ENCODE data around the gene PEPD. TPM values are rescaled to one million over a fixed set of nuclear protein-coding genes. Genes with fewer than 3 reads are reported as not detected.

Gene PEPD
- total RNA-seq, 2 donors from 2014 or later: 52.2 to 67.9 TPM

DNA sequence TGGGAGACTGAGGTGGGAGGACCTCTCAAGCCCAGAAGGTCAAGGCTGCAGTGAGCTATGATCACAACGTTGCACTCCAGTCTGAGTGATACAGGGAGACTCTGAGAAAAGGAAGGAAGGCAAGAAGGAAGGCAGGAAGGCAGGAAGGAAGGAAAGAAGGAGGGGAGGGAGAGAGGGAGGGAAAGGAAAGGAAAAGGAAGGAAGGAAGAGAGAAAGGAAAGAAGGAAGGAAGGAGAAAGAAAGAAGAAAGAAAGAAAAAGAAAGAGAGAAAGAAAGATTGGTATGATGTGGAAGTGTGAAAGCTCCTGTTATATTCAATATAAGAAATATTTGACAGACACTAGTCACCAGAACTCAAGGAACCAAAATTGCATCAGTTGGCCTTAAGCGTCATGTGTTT, 180.6 kb downstream of the PEPD start:
- Histone ChIP-seq H3K9ac (ENCODE audit: extremely low read depth, low read length, poor library complexity, severe bottlenecking) (no peak overlapping the region), H3K36me3 (ENCODE audit: control insufficient read depth, insufficient read depth, low read length) (no peaks in the 10 kb centered on the region), H3K4me1 (ENCODE audit: control insufficient read depth, insufficient read depth, low read length) (no peaks in the 10 kb centered on the region), H3K27me3 (ENCODE audit: control insufficient read depth, insufficient read depth, low read length, poor library complexity, severe bottlenecking) (peaks cover 27% of the 10 kb centered on the region), H3K9me3 (ENCODE audit: control insufficient read depth, low read length) (no peaks in the 10 kb centered on the region), H3K27ac (ENCODE audit: low read depth, low read length) (no peak overlapping the region), H3K4me3 (ENCODE audit: low read length) (no peak overlapping the region)
- 58 to 70% methylated on average over 2 of the region's 2 CpGs for WGBS, 2 experiments (ENCODE audit: insufficient coverage in 1 of 2, insufficient read length in 1 of 2)
- no peak for DNase-seq
- H3K36me3 Mint-ChIP-seq (ENCODE audit: low read depth): no peaks in the 10 kb centered on the region
- no peaks in the 10 kb centered on the region for H3K9me3 Mint-ChIP-seq
- H3K4me3 Mint-ChIP-seq: no peak overlapping the region
- TF ChIP-seq, protein P1, sequence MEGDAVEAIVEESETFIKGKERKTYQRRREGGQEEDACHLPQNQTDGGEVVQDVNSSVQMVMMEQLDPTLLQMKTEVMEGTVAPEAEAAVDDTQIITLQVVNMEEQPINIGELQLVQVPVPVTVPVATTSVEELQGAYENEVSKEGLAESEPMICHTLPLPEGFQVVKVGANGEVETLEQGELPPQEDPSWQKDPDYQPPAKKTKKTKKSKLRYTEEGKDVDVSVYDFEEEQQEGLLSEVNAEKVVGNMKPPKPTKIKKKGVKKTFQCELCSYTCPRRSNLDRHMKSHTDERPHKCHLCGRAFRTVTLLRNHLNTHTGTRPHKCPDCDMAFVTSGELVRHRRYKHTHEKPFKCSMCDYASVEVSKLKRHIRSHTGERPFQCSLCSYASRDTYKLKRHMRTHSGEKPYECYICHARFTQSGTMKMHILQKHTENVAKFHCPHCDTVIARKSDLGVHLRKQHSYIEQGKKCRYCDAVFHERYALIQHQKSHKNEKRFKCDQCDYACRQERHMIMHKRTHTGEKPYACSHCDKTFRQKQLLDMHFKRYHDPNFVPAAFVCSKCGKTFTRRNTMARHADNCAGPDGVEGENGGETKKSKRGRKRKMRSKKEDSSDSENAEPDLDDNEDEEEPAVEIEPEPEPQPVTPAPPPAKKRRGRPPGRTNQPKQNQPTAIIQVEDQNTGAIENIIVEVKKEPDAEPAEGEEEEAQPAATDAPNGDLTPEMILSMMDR (conservative IDR thresholded peaks at IDR 0.05): no peak
- H3K4me1 Mint-ChIP-seq: no peaks in the 10 kb centered on the region
- peaks cover 21% of the 10 kb centered on the region for H3K27me3 Mint-ChIP-seq (ENCODE audit: insufficient read depth)
- no peak overlapping the region for H3K27ac Mint-ChIP-seq

DNA sequence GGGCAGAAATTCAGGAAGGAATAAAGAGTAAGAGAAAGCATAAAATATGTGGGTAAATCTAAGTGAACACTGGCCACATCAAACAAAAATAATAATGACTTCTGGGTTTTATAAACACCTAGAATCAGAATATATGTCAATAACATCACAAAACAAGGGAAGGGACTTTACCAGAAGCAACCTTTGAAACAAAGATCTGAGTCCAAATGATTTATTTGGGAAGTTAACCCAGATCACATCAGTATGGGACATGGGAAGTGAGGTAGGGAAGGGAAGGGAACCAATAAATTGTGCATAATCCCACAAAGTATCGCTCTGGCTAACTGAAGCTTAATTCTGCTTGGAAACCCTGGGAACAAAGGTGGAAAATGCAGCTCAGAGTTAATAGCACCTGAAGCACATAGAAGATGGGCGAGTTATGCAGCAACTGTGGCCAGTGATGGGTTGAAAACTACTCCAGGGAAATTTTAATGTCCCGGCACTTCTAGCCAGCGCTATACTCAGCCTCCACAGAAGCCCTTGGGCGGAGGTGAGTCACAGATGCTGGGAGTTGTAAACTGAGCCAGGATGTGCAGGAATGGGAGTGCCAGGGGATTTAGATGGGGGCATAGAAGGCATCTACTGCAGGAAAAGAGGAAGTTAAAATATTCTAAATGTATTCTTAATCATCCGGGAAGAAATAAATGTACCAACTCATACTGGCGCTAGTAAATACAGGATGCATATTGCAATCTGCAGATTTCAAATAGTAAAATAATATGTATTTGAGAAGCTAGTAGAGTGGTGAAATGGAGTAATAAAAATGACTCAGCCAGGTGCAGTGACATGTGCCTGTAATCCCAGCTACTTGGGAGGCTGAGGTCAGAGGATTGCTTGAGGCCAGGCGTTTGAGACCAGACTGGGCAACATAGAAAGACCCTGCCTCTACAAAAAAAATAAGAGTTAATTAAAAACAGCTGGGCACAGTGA, 182.3 kb downstream of the PEPD start:
- no peak overlapping the region for H3K9ac ChIP-seq (ENCODE audit: extremely low read depth, low read length, poor library complexity, severe bottlenecking)
- H3K4me3 ChIP-seq (ENCODE audit: low read length): no peak overlapping the region
- H3K4me1 ChIP-seq (ENCODE audit: control insufficient read depth, insufficient read depth, low read length): no peaks in the 10 kb centered on the region
- H3K36me3 Mint-ChIP-seq (ENCODE audit: low read depth): no peaks in the 10 kb centered on the region
- H3K27me3 Mint-ChIP-seq (ENCODE audit: insufficient read depth): peaks cover 20% of the 10 kb centered on the region
- TF ChIP-seq, protein P1 (conservative IDR thresholded peaks at IDR 0.05): no peak
- no peak overlapping the region for H3K27ac Mint-ChIP-seq
- H3K9me3 ChIP-seq (ENCODE audit: control insufficient read depth, low read length): no peaks in the 10 kb centered on the region
- no peak overlapping the region for H3K4me3 Mint-ChIP-seq
- 85 to 92% methylated on average over 6 to 8 of the region's 8 CpGs for WGBS, 2 experiments (ENCODE audit: insufficient coverage in 1 of 2, insufficient read length in 1 of 2)
- H3K9me3 Mint-ChIP-seq: no peaks in the 10 kb centered on the region
- no peaks in the 10 kb centered on the region for H3K36me3 ChIP-seq (ENCODE audit: control insufficient read depth, insufficient read depth, low read length)
- no peak for DNase-seq
- no peaks in the 10 kb centered on the region for H3K4me1 Mint-ChIP-seq
- H3K27ac ChIP-seq (ENCODE audit: low read depth, low read length): no peak overlapping the region
- peaks cover 12% of the 10 kb centered on the region for H3K27me3 ChIP-seq (ENCODE audit: control insufficient read depth, insufficient read depth, low read length, poor library complexity, severe bottlenecking)

Other genes starting within 250 kb of the PEPD start
- 1 to 10 TPM; 1.8 to 2.1 TPM for gene CEBPA, start 219.3 kb downstream of the PEPD start, total RNA-seq
- gene CEBPG, start 148.1 kb downstream of the PEPD start, total RNA-seq: 10 to 100 TPM; 31.9 to 33.8 TPM
- 1 to 10 TPM; 1.6 to 3.8 TPM for gene CHST8, start 100.2 kb upstream of the PEPD start, total RNA-seq

Data from endodermal cell (in vitro differentiated cells).